Erythroblast (primary cell): ENCODE results near the gene CELF2.

Source experiments
- GATA1 ChIP-seq: IDR thresholded peaks from 2 replicates; pipeline ENCODE4 v1.6.1; 2011; ENCODE audit warnings: low read depth, mild to moderate bottlenecking, control low read depth, low read length, moderate library complexity
- POLR2A ChIP-seq: IDR thresholded peaks from 2 replicates; pipeline ENCODE4 v1.6.1; 2011; ENCODE audit warnings: mild to moderate bottlenecking, low read length

- TF ChIP-seq POLR2A (no peak), GATA1 (no peak)
Observed at GRCh38 chr10:11017000-11017569, 587 bp upstream of the CELF2 start.
